Glutamatergic neuron (in vitro differentiated cells): ENCODE measurements around the gene HOXD13. TPM values are rescaled to one million over a fixed set of nuclear protein-coding genes. Genes with fewer than 3 reads are reported as not detected.
A peak's percentile ranks its signal among the peaks of the same experiment; 100 is the strongest.

Experiments
- DNase-seq: peaks from one replicate; pipeline ENCODE4 v3.0.0; 2022
- H3K27ac Mint-ChIP-seq: one replicate; pipeline ENCODE4 v1.8.0; 2020; ENCODE audit warnings: mild to moderate bottlenecking, mixed read lengths, inconsistent platforms; ENCODE audit not compliant: unreplicated experiment
- H3K27me3 Mint-ChIP-seq: one replicate; pipeline ENCODE4 v1.8.0; 2020; ENCODE audit warnings: mild to moderate bottlenecking, moderate library complexity, mixed read lengths, inconsistent platforms; ENCODE audit not compliant: unreplicated experiment
- H3K36me3 Mint-ChIP-seq: one replicate; pipeline ENCODE4 v1.8.0; 2020; ENCODE audit warnings: mild to moderate bottlenecking, mixed read lengths, inconsistent platforms; ENCODE audit not compliant: unreplicated experiment
- H3K4me1 Mint-ChIP-seq: one replicate; pipeline ENCODE4 v1.8.0; 2020; ENCODE audit warnings: mild to moderate bottlenecking, low read depth, mixed read lengths, inconsistent platforms; ENCODE audit not compliant: unreplicated experiment
- H3K4me3 Mint-ChIP-seq: one replicate; pipeline ENCODE4 v1.8.0; 2020; ENCODE audit warnings: mild to moderate bottlenecking, mixed read lengths, inconsistent platforms; ENCODE audit not compliant: unreplicated experiment
- H3K9me3 Mint-ChIP-seq: one replicate; pipeline ENCODE4 v1.8.0; 2020; ENCODE audit warnings: mild to moderate bottlenecking, moderate library complexity, mixed read lengths, inconsistent platforms; ENCODE audit not compliant: unreplicated experiment
- long read RNA-seq: library from polyadenylated mRNA; unstranded; transcript quantifications from one replicate; pipeline ENCODE4 v2.0.0, GENCODE V29; 2020; ENCODE audit not compliant: unreplicated experiment
- total RNA-seq: library from RNA; stranded (reverse); fragmentation: NEBNext Ultra II Directional; extraction: Animal tissue kit (Norgen Biotek cat#: 25700); gene quantifications from one replicate; pipeline ENCODE4 v1.2.1, GENCODE V29; 2021; ENCODE audit not compliant: unreplicated experiment
- TF ChIP-seq, protein P1 (sequence below): fragments of 200-600 bp; sonication (generic); IDR thresholded peaks from one replicate; pipeline ENCODE4 v1.5.0; 2021; ENCODE audit not compliant: partially characterized antibody, unreplicated experiment

The HOXD13 gene
- total RNA-seq: 0.17 TPM
- long read RNA-seq: 0 reads

DNA sequence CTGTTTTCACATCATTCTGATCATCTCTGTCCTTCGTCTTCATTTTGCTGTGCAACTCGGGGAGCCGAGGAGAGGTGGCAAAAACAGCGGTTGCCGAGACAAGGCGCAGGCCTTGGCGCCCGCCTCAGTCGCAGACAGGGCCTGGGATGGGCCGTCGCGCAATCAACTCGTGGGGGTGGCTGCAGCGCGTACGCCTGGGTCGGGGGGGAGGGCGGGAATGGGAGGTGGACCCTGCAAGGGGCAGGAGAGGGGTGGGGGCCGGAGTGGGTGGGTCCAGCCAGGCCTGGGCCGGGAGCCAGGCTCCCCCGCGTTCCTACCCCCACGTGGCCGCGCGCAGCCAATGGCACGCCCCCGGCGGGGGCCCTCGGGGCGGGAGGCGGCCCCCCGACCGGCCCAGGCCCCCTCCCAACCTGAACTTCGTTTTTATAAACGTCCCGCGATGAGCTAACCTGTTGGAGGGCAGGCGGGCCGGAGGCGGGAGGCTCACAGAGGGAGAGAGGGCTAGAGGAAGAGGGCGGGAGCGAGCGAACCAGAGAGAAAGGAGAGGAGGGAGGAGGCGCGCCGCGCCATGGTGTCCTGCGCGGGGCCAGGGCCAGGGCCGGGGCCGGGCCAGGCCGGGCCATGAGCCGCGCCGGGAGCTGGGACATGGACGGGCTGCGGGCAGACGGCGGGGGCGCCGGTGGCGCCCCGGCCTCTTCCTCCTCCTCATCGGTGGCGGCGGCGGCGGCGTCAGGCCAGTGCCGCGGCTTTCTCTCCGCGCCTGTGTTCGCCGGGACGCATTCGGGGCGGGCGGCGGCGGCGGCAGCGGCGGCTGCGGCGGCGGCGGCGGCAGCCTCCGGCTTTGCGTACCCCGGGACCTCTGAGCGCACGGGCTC lies at the start of gene HOXD13:
Gene HOXD13 (plus strand): TSS at position 452 of the 875 bp plus-strand sequence. CDS start 170 bp downstream, at position 622.
- H3K27ac Mint-ChIP-seq: no peak within 1 kb of the TSS
- H3K4me1 Mint-ChIP-seq: peaks cover 7% of the 10 kb centered on the region
- peaks cover 24% of the 10 kb centered on the region for H3K9me3 Mint-ChIP-seq
- peak; percentile 63 for DNase-seq
- peaks cover 4% of the 10 kb centered on the region for H3K36me3 Mint-ChIP-seq
- TF ChIP-seq, protein P1, sequence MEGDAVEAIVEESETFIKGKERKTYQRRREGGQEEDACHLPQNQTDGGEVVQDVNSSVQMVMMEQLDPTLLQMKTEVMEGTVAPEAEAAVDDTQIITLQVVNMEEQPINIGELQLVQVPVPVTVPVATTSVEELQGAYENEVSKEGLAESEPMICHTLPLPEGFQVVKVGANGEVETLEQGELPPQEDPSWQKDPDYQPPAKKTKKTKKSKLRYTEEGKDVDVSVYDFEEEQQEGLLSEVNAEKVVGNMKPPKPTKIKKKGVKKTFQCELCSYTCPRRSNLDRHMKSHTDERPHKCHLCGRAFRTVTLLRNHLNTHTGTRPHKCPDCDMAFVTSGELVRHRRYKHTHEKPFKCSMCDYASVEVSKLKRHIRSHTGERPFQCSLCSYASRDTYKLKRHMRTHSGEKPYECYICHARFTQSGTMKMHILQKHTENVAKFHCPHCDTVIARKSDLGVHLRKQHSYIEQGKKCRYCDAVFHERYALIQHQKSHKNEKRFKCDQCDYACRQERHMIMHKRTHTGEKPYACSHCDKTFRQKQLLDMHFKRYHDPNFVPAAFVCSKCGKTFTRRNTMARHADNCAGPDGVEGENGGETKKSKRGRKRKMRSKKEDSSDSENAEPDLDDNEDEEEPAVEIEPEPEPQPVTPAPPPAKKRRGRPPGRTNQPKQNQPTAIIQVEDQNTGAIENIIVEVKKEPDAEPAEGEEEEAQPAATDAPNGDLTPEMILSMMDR: no peak
- peaks cover 47% of the 10 kb centered on the region for H3K27me3 Mint-ChIP-seq
- peak within 1 kb of the TSS; percentile 63 for H3K4me3 Mint-ChIP-seq

DNA sequence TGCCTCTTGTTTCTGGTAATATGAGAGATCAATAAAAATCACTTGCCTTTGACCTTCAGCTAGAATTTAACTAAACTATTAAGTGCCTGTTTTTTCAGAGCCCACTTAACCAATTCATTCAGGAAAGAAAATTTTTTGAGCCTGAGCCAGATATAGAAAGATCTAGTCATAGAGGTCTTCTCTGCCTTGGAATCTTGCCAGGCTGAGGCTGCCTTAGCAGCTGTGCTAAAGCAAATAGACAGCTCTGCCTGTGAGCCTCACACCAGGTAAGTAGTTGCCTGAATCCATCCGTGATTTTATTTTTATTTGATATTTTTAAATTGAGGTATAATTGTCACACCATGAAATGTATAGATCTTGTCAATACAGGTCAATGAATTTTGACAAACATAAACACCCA lies 36.1 kb upstream of the HOXD13 start:
- Mint-ChIP-seq H3K36me3 (no peaks in the 10 kb centered on the region), H3K27me3 (no peaks in the 10 kb centered on the region), H3K27ac (no peak overlapping the region), H3K4me1 (no peaks in the 10 kb centered on the region), H3K9me3 (no peaks in the 10 kb centered on the region), H3K4me3 (no peak overlapping the region)
- TF ChIP-seq, protein P1: no peak
- no peak for DNase-seq

DNA sequence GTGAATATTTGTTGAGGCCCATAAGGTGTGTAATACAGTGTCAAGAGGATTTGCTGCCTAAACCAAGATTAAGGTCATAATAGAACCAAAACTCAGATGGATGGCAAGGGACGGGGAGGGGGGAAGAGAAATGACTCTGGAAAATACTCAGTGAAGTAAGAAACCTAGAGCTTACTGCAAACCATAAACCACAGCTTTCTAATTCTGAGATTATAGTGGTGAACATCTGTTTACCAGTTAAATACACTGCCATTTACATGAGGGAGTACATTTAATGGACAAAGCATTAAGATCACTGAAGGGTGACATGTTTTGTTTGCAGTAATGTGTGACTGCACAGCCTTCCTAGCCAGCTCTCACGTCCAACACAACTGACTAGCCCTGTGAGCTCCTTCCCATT lies 28.6 kb upstream of the HOXD13 start:
- DNase-seq: no peak
- H3K9me3 Mint-ChIP-seq: peaks cover 4% of the 10 kb centered on the region
- H3K36me3 Mint-ChIP-seq: peaks cover 9% of the 10 kb centered on the region
- TF ChIP-seq, protein P1: no peak
- H3K27me3 Mint-ChIP-seq: peaks cover 12% of the 10 kb centered on the region
- peaks cover 2% of the 10 kb centered on the region for H3K4me1 Mint-ChIP-seq
- H3K4me3 Mint-ChIP-seq: no peak overlapping the region
- H3K27ac Mint-ChIP-seq: no peak overlapping the region

DNA sequence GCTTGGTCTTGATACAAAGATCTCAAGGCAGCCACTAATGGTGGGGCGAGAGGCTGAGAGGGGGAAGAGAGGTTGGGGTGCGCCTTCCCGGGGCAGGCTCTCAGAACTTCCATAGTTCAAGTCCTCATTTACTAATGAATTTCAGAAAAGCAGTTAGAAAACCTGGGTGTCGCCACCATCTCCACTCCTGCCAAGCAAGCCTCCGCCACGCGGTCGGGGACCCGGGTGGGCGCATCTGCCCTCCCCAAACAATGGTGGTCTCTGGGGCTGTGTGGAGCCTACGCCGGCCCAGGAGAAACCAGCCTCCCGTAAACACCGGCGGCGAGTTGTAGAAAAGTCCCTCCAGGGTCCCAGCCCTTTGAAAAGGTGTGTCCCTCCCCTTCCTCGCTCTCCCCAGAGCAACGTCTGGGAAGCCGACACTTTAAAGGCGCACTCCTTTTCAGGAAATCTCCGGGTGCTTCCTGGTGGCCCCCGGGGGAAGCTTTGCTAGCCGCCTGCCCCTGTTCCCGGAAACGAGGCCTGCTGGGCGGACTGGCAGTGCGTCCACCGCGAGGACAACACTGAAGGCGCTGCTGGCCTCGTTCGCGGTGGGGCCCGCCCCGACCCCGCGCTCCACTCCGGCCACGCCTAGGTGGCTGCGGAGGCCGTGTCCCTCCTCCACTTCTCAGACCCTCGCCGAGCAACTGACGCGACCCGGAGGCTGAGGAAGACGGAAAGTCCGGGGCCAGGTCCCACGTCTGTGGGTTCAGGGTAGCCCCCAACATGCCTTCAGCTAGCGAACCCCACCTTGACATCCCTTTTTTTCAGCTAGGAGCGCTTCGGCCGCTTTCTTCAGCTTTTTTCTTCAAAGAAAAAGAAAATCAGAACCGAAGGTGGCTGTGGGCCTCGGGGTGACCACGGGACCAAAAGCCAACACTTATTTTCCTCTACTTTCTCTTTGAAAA lies 25.6 kb upstream of the HOXD13 start:
- Mint-ChIP-seq H3K9me3 (peaks cover 4% of the 10 kb centered on the region), H3K4me3 (peak overlapping the region; percentile 38), H3K27ac (no peak overlapping the region), H3K36me3 (peaks cover 18% of the 10 kb centered on the region), H3K27me3 (peaks cover 29% of the 10 kb centered on the region), H3K4me1 (peaks cover 2% of the 10 kb centered on the region)
- no peak for DNase-seq
- TF ChIP-seq, protein P1: no peak
